Measurements from ENCODE around the gene ARHGEF4. TPM values are rescaled to one million over a fixed set of nuclear protein-coding genes. Genes with fewer than 3 reads are reported as not detected.

The ARHGEF4 gene
- total and polyA plus RNA-seq, 10 donors: 0.19 to 0.88 (median 0.46) TPM; not detected in 2

- no peak overlapping the region for H3K4me3 ChIP-seq
- intact Hi-C loops (cut with DNase I; ENCODE audit: low total_unique reads): loop anchor here (5.0 kb wide), 1 partner anchor 77 kb away; no protein-coding TSS in a partner anchor
- TF ChIP-seq, protein P1, sequence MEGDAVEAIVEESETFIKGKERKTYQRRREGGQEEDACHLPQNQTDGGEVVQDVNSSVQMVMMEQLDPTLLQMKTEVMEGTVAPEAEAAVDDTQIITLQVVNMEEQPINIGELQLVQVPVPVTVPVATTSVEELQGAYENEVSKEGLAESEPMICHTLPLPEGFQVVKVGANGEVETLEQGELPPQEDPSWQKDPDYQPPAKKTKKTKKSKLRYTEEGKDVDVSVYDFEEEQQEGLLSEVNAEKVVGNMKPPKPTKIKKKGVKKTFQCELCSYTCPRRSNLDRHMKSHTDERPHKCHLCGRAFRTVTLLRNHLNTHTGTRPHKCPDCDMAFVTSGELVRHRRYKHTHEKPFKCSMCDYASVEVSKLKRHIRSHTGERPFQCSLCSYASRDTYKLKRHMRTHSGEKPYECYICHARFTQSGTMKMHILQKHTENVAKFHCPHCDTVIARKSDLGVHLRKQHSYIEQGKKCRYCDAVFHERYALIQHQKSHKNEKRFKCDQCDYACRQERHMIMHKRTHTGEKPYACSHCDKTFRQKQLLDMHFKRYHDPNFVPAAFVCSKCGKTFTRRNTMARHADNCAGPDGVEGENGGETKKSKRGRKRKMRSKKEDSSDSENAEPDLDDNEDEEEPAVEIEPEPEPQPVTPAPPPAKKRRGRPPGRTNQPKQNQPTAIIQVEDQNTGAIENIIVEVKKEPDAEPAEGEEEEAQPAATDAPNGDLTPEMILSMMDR (IDR thresholded peaks at IDR 0.05 in 8 of 11, conservative IDR thresholded peaks at IDR 0.05 in 3 of 11): no peak
- TF ChIP-seq POLR2AphosphoS5 (IDR thresholded peaks at IDR 0.05) (no peak), POLR2A (IDR thresholded peaks at IDR 0.05) (no peak)
- peaks cover 0 to 4% (median 0%) of the 10 kb centered on the region in 6 donors for H3K4me1 ChIP-seq
- H3K9me3 ChIP-seq: no peaks in the 10 kb centered on the region
- no peaks in the 10 kb centered on the region for H3K36me3 ChIP-seq
- no peak for DNase-seq
- 64 to 83% (median 78%) methylated on average over 3 of the region's 3 CpGs for WGBS, 5 donors
- peaks cover 0 to 11% (median 0%) of the 10 kb centered on the region in 7 donors for H3K27me3 ChIP-seq (replicated peaks in 1 of 7)
- no peak overlapping the region for H3K27ac ChIP-seq
These were observed 37.8 kb downstream of the ARHGEF4 start for GRCh38 chr2:130874512-130874911.

DNA sequence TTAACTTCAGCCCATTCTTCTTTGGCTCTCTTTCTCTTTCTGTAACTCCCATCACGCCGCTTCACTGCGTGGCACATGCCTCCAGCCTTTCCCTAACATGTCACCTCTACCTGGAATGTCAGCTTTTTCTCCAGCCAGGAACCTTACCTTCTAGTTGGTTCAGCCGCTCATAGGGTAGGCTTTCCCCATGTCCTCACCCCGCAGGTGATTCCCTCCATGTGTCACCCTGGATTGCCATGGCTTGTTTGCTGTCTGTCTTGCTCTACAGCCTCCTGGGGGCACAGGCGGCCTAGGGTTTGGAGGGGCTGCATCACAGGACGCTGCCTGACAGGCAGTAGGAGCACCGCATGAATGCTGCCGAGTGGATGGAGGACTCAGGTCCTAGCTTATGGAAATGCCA lies 39.2 kb downstream of the ARHGEF4 start:
- WGBS, 5 donors: 82 to 92% (median 87%) methylated on average over 9 of the region's 9 CpGs
- peaks cover 0 to 4% (median 0%) of the 10 kb centered on the region in 6 donors for H3K4me1 ChIP-seq
- no peak for DNase-seq
- no peaks in the 10 kb centered on the region for H3K36me3 ChIP-seq
- no peaks in the 10 kb centered on the region for H3K9me3 ChIP-seq
- H3K4me3 ChIP-seq: no peak overlapping the region
- H3K27ac ChIP-seq: no peak overlapping the region
- peaks cover 0 to 14% (median 0%) of the 10 kb centered on the region in 7 donors for H3K27me3 ChIP-seq (replicated peaks in 1 of 7)
- intact Hi-C loops (cut with DNase I; ENCODE audit: low total_unique reads): no loop called here
- TF ChIP-seq POLR2AphosphoS5 (IDR thresholded peaks at IDR 0.05): no peak
- no peak for TF ChIP-seq POLR2A (IDR thresholded peaks at IDR 0.05)
- TF ChIP-seq, protein P1 (IDR thresholded peaks at IDR 0.05 in 8 of 11, conservative IDR thresholded peaks at IDR 0.05 in 3 of 11): no peak

- no peaks in the 10 kb centered on the region for H3K9me3 ChIP-seq
- intact Hi-C loops (cut with DNase I; ENCODE audit: low total_unique reads): no loop called here
- no peak for DNase-seq
- H3K4me1 ChIP-seq: peaks cover 0 to 4% (median 0%) of the 10 kb centered on the region in 6 donors
- no peak overlapping the region for H3K4me3 ChIP-seq
- H3K27ac ChIP-seq: no peak overlapping the region
- peaks cover 0 to 23% (median 0%) of the 10 kb centered on the region in 7 donors for H3K27me3 ChIP-seq (replicated peaks in 1 of 7)
- no peaks in the 10 kb centered on the region for H3K36me3 ChIP-seq
- 82 to 90% (median 84%) methylated on average over 5 of the region's 5 CpGs for WGBS, 5 donors
- no peak for TF ChIP-seq POLR2A (IDR thresholded peaks at IDR 0.05)
These were observed 40.5 kb downstream of the ARHGEF4 start for GRCh38 chr2:130877258-130877657.

- Histone ChIP-seq H3K4me3 (no peak overlapping the region), H3K27me3 (replicated peaks in 1 of 7) (peaks cover 0 to 27% (median 0%) of the 10 kb centered on the region in 7 donors), H3K4me1 (peaks cover 0 to 4% (median 0%) of the 10 kb centered on the region in 6 donors), H3K36me3 (no peaks in the 10 kb centered on the region), H3K9me3 (no peaks in the 10 kb centered on the region), H3K27ac (no peak overlapping the region)
- 65 to 85% (median 70%) methylated on average over 3 of the region's 3 CpGs for WGBS, 5 donors
- TF ChIP-seq, protein P1 (IDR thresholded peaks at IDR 0.05 in 8 of 11, conservative IDR thresholded peaks at IDR 0.05 in 3 of 11): no peak
- TF ChIP-seq POLR2A (IDR thresholded peaks at IDR 0.05) (no peak), POLR2AphosphoS5 (IDR thresholded peaks at IDR 0.05) (no peak)
- intact Hi-C loops (cut with DNase I; ENCODE audit: low total_unique reads): no loop called here
- DNase-seq: no peak
These were observed 41.6 kb downstream of the ARHGEF4 start for GRCh38 chr2:130878316-130878715.

All from spleen (tissue), 11 donors.